T-helper 2 cell treated with Interferon-gamma antibody and Interleukin-4, amounts not matched to agents 5 μg/mL and 100 μg/mL, for 36 hours (primary cell): Measurements from ENCODE around the gene NUS1.
"Not testable (repeated sequence)": the region's sequence is repeated elsewhere in the genome, so short reads cannot be mapped to it uniquely, and the experiment has no call there.

Experiments
- DNase-seq: peaks from one replicate; pipeline ENCODE4 v3.0.0; 2021; ENCODE audit warnings: low spot score
- H3K27ac Mint-ChIP-seq: one replicate; pipeline ENCODE4 v1.8.0; 2021; ENCODE audit warnings: mild to moderate bottlenecking, mixed read lengths
- H3K27me3 Mint-ChIP-seq: one replicate; pipeline ENCODE4 v1.8.0; 2021; ENCODE audit warnings: low read depth, mixed read lengths
- H3K36me3 Mint-ChIP-seq: one replicate; pipeline ENCODE4 v1.8.0; 2021; ENCODE audit warnings: low read depth, mixed read lengths
- H3K4me1 Mint-ChIP-seq: one replicate; pipeline ENCODE4 v1.8.0; 2021; ENCODE audit warnings: low read depth, mixed read lengths
- H3K4me3 Mint-ChIP-seq: one replicate; pipeline ENCODE4 v1.8.0; 2022; ENCODE audit warnings: mild to moderate bottlenecking, moderate library complexity, mixed read lengths
- H3K9me3 Mint-ChIP-seq: one replicate; pipeline ENCODE4 v1.8.0; 2021; ENCODE audit warnings: mixed read lengths

The NUS1 gene

DNA sequence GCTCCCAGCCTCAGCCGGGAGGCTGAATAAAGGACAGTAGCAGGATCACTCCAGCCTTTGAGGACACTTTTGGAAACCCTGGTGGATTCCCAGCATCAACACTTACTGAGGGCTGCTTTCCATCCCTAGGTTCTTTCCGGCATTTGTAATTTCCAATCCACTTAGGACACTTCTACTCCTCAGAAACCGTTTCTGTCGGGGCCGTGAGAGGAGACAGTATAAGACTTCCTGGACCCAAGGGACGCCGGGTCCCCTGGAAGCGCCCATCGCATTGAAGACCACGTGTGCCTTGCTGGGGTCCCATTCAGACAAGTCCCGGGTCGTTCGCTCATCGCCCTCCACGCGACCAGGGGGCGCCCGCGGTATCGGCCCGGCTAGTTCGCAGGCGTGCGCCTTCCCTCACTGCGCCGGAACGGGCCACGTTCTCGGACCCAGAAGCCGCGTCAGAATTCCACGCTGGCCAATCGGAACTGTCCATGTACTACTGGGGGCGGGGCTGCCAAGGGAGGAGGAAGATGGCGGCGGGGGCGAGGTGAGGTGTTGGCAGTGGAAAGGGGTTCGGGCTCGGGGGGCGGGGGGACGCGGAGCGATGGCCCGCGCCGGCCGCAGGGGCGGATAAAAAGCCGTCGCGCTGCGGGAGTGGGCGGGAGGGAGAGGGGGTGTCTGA lies at the start of gene NUS1:
TSS of gene NUS1 (plus strand) at position 479 of the 667 bp plus-strand sequence. CDS start 202 bp downstream, outside the sequence.
- Mint-ChIP-seq H3K27ac (peak within 1 kb of the TSS; percentile 94), H3K27me3 (no peaks in the 10 kb centered on the region), H3K4me3 (peak within 1 kb of the TSS; percentile 95), H3K36me3 (peaks cover 23% of the 10 kb centered on the region), H3K4me1 (peaks cover 39% of the 10 kb centered on the region), H3K9me3 (no peaks in the 10 kb centered on the region)
- DNase-seq = peak; percentile 98

DNA sequence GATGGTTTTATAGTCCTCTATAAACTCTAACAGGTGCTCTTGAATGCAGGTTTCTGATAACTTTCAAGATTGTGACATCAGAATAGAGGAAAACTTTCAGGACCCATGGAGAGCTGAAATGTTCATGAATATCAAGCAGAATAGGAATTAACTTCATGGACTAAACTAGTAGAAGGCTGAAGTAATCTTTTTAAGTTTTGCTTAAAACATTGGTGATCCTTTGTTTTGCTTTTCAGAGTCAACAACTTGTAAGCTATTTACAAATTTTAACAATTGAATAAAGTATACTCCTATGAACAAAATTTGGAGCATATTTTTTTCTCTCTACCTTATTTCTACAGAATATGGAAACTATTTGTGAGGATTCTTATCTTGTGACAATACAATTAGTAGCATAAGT lies 47.7 kb upstream of the NUS1 start:
- DNase-seq = no peak
- H3K4me1 Mint-ChIP-seq = no peaks in the 10 kb centered on the region
- H3K27ac Mint-ChIP-seq = no peak overlapping the region
- peaks cover 3% of the 10 kb centered on the region for H3K27me3 Mint-ChIP-seq
- H3K36me3 Mint-ChIP-seq = peaks cover 2% of the 10 kb centered on the region
- H3K9me3 Mint-ChIP-seq = peaks cover 31% of the 10 kb centered on the region
- H3K4me3 Mint-ChIP-seq = no peak overlapping the region

DNA sequence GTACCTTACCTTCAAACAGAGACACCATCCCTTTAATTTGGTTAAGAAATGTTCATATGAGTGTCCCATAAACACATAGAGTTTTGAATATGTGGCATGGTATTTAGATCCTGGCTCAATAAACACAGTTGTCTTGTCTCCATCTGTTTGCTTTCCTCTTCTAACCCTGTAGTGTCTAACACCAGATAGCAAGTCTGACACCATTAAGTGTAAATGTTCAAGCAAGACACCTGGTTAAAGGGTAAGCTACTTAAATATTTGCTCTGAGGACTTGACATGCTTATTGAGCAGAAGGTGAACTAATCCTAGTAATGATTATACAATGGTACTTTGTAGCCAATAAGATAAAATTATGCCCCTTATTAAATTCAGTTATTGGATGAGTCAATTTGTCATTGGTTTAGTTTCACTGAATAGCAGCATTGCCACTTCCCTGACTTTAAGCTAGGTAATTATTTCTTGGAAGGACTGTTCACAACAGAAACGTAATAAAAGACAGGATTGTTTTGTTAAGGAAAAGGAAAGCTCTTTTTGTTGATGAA lies 46.1 kb upstream of the NUS1 start:
- no peak for DNase-seq
- peaks cover 20% of the 10 kb centered on the region for H3K9me3 Mint-ChIP-seq
- peaks cover 7% of the 10 kb centered on the region for H3K27me3 Mint-ChIP-seq
- no peak overlapping the region for H3K27ac Mint-ChIP-seq
- no peak overlapping the region for H3K4me3 Mint-ChIP-seq
- no peaks in the 10 kb centered on the region for H3K4me1 Mint-ChIP-seq
- H3K36me3 Mint-ChIP-seq = peaks cover 2% of the 10 kb centered on the region

DNA sequence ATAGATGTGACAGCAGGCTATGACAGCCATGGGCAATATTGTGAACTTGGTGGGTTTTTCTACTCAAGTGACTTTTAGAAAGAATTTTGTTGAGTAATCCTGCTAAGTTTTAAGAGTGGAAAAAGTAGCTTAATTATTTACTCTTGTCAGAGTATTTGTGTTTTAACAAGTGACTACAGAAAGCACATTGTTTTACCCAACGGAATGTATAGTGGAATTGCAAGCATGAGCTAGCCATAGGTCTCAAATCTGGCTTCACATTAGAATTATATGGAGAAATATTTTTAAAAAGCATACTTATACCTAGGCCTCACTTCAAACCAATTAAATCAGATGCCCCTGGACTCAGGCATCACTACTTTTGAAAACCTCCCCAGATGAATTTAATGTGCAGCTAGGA lies 37.5 kb upstream of the NUS1 start:
- no peaks in the 10 kb centered on the region for H3K4me1 Mint-ChIP-seq
- H3K36me3 Mint-ChIP-seq = no peaks in the 10 kb centered on the region
- no peak overlapping the region for H3K4me3 Mint-ChIP-seq

DNA sequence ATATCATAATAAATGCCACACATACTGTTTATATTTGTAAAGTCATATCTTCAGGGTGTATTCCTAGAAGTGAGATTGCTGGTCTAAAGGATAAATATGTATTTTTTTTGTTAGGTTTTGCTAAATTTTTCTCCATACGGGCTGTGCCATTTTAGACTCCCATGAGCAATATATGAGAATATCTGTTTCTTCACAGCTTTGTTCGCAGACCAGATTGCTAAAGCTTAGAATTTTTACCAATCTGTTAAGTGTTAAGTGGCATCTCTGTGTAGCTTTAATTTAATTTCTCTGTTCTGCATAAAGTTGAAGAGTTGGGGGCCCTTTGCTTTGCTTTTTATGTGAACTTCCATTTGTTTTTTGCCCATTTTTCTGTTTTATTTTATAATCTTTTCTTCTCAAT lies 32.3 kb upstream of the NUS1 start:
- Mint-ChIP-seq H3K36me3 (no peaks in the 10 kb centered on the region), H3K9me3 (no peaks in the 10 kb centered on the region), H3K27me3 (no peaks in the 10 kb centered on the region), H3K4me1 (no peaks in the 10 kb centered on the region), H3K4me3 (no peak overlapping the region), H3K27ac (no peak overlapping the region)
- no peak for DNase-seq

More for the DNA sequence above, 37.5 kb upstream of the NUS1 start:
- H3K27ac Mint-ChIP-seq = no peak overlapping the region
- peaks cover 5% of the 10 kb centered on the region for H3K27me3 Mint-ChIP-seq
- no peak for DNase-seq
- no peaks in the 10 kb centered on the region for H3K9me3 Mint-ChIP-seq

DNA sequence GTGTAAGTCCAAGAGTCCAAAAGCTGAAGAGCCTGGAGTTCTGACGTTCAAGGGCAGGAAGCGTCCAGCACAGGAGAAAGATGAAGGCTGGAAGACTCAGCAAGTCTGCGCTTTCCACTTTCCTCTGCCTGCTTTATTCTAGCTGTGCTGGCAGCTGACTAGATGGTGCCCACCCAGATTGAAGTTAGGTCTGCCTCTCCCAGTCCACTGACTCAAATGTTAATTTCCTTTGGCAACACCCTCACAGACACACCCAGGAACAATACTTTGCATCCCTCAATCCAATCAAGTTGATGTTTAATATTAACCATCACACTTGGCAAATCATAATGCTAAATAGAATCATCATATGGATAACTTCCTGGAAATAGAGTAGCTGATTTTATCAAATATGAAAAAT lies 23.3 kb upstream of the NUS1 start:
- not testable (repeated sequence) for H3K9me3 Mint-ChIP-seq, H3K4me3 Mint-ChIP-seq, H3K27me3 Mint-ChIP-seq, H3K36me3 Mint-ChIP-seq, DNase-seq, H3K4me1 Mint-ChIP-seq, H3K27ac Mint-ChIP-seq

DNA sequence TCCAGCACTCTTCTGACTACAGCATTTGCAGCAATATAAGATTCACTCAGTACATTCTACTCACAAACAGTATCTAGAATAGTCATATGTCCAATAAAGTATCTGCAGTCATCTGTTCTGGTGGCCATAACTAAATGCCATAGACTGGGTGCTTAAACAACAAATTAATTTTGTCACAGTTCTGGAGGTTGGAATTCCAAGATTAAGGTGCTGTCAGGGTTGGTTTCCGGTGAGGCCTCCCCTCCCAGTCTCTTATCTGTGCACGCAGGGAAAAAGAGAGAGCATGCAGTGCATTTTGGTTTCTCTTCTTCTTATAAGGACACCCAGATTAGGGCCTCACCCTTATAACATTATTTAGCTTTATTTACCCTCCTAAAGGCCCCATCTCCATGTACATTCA lies 21.3 kb upstream of the NUS1 start:
- Mint-ChIP-seq H3K4me3 (no peak overlapping the region), H3K36me3 (no peaks in the 10 kb centered on the region), H3K27ac (no peak overlapping the region), H3K27me3 (no peaks in the 10 kb centered on the region), H3K9me3 (no peaks in the 10 kb centered on the region), H3K4me1 (peaks cover 1% of the 10 kb centered on the region)
- no peak for DNase-seq

DNA sequence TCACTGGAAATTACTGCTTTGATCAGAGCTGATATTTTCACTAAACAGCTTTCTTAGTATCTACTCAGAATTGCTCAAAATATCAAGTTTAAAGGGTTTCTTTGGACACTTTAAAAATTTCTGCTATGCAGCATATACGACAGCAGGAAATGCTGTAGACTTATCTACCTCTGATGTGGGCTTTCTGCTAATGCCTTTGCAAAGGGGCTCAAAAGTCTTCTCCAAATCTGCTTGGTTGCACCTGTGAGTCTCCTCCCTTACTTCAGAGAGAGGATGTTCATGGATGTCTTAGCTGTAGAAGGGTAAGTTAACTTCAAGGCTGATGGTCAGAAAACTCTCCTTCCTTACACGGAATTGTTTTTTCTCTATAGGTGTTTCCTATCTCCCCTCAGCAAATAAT lies 19.9 kb upstream of the NUS1 start:
- Mint-ChIP-seq H3K9me3 (no peaks in the 10 kb centered on the region), H3K27ac (no peak overlapping the region), H3K27me3 (no peaks in the 10 kb centered on the region), H3K4me1 (peaks cover 1% of the 10 kb centered on the region), H3K4me3 (no peak overlapping the region), H3K36me3 (no peaks in the 10 kb centered on the region)
- DNase-seq = no peak

DNA sequence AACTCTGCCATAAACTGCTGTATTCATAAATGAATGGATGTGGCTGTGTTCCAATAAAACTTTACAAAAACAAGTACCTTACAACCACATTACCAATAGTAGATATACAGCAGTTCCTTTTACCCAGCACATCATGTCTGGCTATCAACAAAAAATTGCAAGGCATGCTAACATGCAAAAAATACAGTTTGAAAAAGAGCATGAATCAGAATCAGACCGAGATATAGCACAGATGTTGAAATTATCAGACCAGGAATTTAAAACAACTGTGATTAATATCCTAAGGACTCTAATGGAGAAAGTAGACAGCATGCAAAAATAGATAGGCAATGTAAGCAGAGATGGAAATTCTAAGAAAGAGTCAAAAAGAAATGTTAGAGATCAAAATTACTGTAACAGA lies 8.4 kb upstream of the NUS1 start:
- no peaks in the 10 kb centered on the region for H3K36me3 Mint-ChIP-seq
- no peaks in the 10 kb centered on the region for H3K9me3 Mint-ChIP-seq
- H3K4me3 Mint-ChIP-seq = no peak overlapping the region
- no peak overlapping the region for H3K27ac Mint-ChIP-seq
- DNase-seq = no peak
- peaks cover 2% of the 10 kb centered on the region for H3K27me3 Mint-ChIP-seq
- H3K4me1 Mint-ChIP-seq = no peaks in the 10 kb centered on the region

DNA sequence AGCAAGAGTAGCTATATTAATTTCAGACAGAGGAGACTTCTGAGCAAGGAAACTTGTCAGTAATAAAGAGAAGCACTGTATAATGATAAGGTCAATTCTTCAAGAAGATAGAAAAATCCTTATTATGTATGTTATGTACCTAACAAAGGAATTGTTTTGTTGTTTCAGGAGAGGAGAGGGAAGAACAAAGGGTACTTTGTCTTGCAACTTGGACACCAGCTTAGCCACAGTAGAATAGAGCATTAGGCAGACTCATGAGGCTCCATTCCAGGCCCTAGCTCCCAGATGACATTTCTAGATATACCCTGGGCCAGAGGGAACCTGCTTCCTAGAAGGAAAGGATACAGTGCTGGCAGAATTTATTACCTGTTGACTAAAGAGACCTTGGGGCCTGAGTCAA lies 6.5 kb upstream of the NUS1 start:
- Mint-ChIP-seq H3K27me3 (peaks cover 2% of the 10 kb centered on the region), H3K27ac (no peak overlapping the region), H3K36me3 (no peaks in the 10 kb centered on the region), H3K4me1 (no peaks in the 10 kb centered on the region), H3K4me3 (no peak overlapping the region), H3K9me3 (no peaks in the 10 kb centered on the region)
- no peak for DNase-seq

DNA sequence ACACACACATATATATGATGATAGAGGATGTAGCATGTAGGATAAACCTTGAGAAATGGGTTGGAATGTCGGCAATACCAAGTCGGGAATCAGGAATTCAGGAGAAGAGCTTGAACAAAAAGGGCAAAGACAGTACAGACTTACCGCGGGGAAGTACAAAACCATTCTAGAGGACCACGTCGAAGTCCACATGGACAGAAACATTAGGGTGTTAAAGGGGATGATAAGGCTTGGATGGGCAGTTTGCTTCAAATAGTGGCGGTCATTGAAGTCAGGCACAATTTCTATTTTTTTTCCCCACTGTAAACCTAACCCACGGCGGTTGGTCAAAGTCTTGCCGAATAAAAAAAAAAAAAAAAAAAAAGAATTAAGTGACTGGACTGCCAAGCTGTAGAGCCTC lies 766 bp upstream of the NUS1 start:
- Mint-ChIP-seq H3K36me3 (peaks cover 17% of the 10 kb centered on the region), H3K4me3 (peak overlapping the region; percentile 95), H3K9me3 (no peaks in the 10 kb centered on the region)

DNA sequence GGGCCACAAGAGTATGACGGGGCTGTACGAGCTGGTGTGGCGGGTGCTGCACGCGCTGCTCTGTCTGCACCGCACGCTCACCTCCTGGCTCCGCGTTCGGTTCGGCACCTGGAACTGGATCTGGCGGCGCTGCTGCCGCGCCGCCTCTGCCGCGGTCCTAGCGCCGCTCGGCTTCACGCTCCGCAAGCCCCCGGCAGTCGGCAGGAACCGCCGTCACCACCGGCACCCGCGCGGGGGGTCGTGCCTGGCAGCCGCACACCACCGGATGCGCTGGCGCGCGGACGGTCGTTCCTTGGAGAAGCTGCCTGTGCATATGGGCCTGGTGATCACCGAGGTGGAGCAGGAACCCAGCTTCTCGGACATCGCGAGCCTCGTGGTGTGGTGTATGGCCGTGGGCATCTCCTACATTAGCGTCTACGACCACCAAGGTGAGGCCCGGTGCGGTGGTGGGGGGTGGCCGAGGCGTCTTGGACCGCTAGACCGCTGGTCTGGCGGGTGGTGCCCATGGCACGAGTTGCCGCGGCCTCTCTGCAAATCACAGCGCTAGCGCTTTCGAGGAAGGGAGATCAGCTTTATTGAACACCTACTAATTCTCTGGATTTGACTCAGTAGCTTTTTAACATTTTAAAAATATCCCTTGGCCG lies 511 bp downstream of the NUS1 start:
- DNase-seq = peak; percentile 7
- H3K4me3 Mint-ChIP-seq = peak overlapping the region; percentile 95
- peak overlapping the region; percentile 94 for H3K27ac Mint-ChIP-seq
- peaks cover 26% of the 10 kb centered on the region for H3K36me3 Mint-ChIP-seq
- not testable (repeated sequence) for H3K27me3 Mint-ChIP-seq, H3K9me3 Mint-ChIP-seq
- H3K4me1 Mint-ChIP-seq = peaks cover 40% of the 10 kb centered on the region

More for the DNA sequence above, 766 bp upstream of the NUS1 start:
- Mint-ChIP-seq H3K27ac (peak overlapping the region; percentile 59), H3K4me1 (peaks cover 34% of the 10 kb centered on the region), H3K27me3 (no peaks in the 10 kb centered on the region)
- DNase-seq = no peak

DNA sequence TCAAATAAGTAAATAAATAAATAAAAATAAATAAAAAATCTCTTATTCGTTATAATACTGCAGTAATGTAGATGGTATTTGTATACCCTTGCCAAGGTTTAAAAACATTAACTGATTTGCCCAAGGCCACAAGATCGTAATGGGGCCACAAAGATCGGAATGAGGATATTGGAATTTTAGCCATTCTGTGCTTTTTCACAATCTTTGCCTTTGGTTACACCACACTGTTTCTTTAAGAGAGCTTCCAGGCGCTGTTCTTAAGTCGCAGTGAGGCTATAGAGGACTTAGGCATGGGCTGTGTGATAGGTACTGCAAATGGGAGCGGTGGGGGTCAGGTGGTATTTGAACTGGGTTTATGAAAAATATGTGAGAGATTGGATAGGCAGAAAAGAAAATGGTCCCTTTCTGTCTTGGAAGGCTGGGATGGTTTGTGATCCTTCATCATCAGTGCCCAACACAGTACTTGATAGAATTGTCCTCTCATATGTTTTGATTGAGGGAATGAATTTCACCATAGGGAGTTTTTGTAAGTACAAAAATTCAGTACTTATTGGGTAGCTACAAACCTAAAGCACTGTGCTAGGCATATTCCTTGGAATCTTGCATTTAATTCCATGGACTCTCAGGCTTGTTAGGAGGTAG lies 1.4 kb downstream of the NUS1 start:
- no peak for DNase-seq
- Mint-ChIP-seq H3K4me3 (peak overlapping the region; percentile 79), H3K4me1 (peaks cover 46% of the 10 kb centered on the region), H3K27ac (peak overlapping the region; percentile 79), H3K27me3 (no peaks in the 10 kb centered on the region), H3K36me3 (peaks cover 26% of the 10 kb centered on the region), H3K9me3 (no peaks in the 10 kb centered on the region)

DNA sequence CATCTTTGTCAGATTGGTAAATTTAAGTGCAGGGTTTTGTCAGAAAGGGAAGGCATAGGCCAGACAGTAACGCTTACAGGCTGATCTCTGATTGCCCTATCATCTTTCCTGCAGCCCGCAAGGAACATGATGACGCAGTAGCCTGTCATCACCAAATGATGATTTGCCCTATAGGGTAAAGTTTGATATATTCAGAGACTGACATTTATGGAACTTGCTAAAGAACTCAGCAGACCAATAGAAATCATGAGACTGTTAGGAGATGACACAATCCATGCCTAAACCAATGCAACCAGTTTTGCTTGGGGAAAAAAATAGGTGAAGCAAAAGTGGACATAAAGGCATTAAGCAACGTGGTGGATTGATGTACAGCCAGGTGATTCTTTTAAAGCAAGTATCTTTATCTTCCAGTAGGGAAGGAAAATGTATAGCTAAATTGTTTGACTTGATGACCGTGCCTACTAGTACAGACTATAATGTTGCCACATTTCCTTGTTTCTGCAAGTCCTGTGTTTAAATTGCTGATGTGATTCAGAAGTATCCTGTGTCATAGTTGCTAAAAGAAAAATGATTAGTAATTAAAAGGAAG lies 2.4 kb downstream of the NUS1 start:
- peak overlapping the region; percentile 79 for H3K4me3 Mint-ChIP-seq
- no peak for DNase-seq
- H3K27me3 Mint-ChIP-seq = no peaks in the 10 kb centered on the region
- peaks cover 26% of the 10 kb centered on the region for H3K36me3 Mint-ChIP-seq
- H3K9me3 Mint-ChIP-seq = no peaks in the 10 kb centered on the region
- peaks cover 46% of the 10 kb centered on the region for H3K4me1 Mint-ChIP-seq
- no peak overlapping the region for H3K27ac Mint-ChIP-seq
